SU-DHL-6 (cell line): ENCODE data around the gene ATP2A1.
A peak's percentile ranks its signal among the peaks of the same experiment; 100 is the strongest.

Experiments
- H2AFZ ChIP-seq: fragments of 200-600 bp; sonication (generic); 2 replicates; pipeline ENCODE4 v1.6.1; 2014; ENCODE audit warnings: low read depth, mild to moderate bottlenecking, moderate library complexity, mixed read lengths, antibody characterized with exemption, low read length; ENCODE audit not compliant: severe bottlenecking
- H3F3A ChIP-seq: fragments of 200-600 bp; shearing (Covaris generic); 2 replicates; pipeline ENCODE4 v1.6.0; 2016; ENCODE audit warnings: antibody characterized with exemption, mild to moderate bottlenecking; ENCODE audit not compliant: insufficient read depth
- H3K27ac ChIP-seq: fragments of 200-600 bp; sonication (generic); 2 replicates; pipeline ENCODE4 v1.5.1; 2016; ENCODE audit warnings: low read depth, mild to moderate bottlenecking, low read length, moderate library complexity, mixed read lengths
- H3K27me3 ChIP-seq: fragments of 200-600 bp; sonication (generic), shearing (Covaris generic); 2 replicates; pipeline ENCODE4 v1.6.0; 2014; ENCODE audit warnings: mild to moderate bottlenecking, low read length
- H3K36me3 ChIP-seq: fragments of 200-600 bp; sonication (generic); 2 replicates; pipeline ENCODE4 v1.6.1; 2014; ENCODE audit warnings: mild to moderate bottlenecking, low read length, mixed read lengths
- H3K4me2 ChIP-seq: fragments of 300-600, 200-600 bp; shearing (Covaris generic), sonication (generic); 2 replicates; pipeline ENCODE4 v1.6.0; 2014; ENCODE audit warnings: low read length, low read depth, mild to moderate bottlenecking; ENCODE audit not compliant: poor library complexity, severe bottlenecking
- H3K4me3 ChIP-seq: fragments of 200-600 bp; sonication (generic); 2 replicates; pipeline ENCODE4 v1.5.1; 2014; ENCODE audit warnings: antibody characterized with exemption, low read length, mild to moderate bottlenecking, mixed read lengths; ENCODE audit not compliant: insufficient read depth, poor library complexity, severe bottlenecking
- H3K79me2 ChIP-seq: fragments of 200-600 bp; sonication (generic); 2 replicates; pipeline ENCODE4 v1.6.1; 2014; ENCODE audit warnings: mild to moderate bottlenecking, low read length, moderate library complexity; ENCODE audit not compliant: insufficient read depth
- H3K9ac ChIP-seq: fragments of 200-600 bp; sonication (generic); 2 replicates; pipeline ENCODE4 v1.7.0; 2014; ENCODE audit warnings: mild to moderate bottlenecking, low read length
- H3K9me2 ChIP-seq: fragments of 200-600 bp; sonication (generic); replicated peaks from 2 replicates; pipeline ENCODE4 v1.6.1; 2014; ENCODE audit warnings: low read length; ENCODE audit not compliant: insufficient read depth
- H3K9me3 ChIP-seq: fragments of 200-600 bp; sonication (generic); 2 replicates; pipeline ENCODE4 v1.6.1; 2014; ENCODE audit warnings: low read length, mixed read lengths; ENCODE audit not compliant: insufficient read depth
- H4K20me1 ChIP-seq: fragments of 200-600 bp; sonication (generic); 2 replicates; pipeline ENCODE4 v1.6.1; 2014; ENCODE audit warnings: low read depth, mild to moderate bottlenecking, antibody characterized with exemption, low read length, moderate library complexity, mixed read lengths
- EZH2phosphoT487 ChIP-seq: fragments of 200-600 bp; sonication (generic), shearing (Covaris generic); conservative IDR thresholded peaks from 2 replicates; pipeline ENCODE4 v1.6.1; 2018; ENCODE audit warnings: mild to moderate bottlenecking, antibody characterized with exemption, low read length, moderate library complexity, mixed read lengths
- TF ChIP-seq, protein P1 (sequence below): fragments of 200-600 bp; sonication (generic); IDR thresholded peaks from one replicate; pipeline ENCODE4 v1.5.1; 2017; ENCODE audit warnings: antibody characterized with exemption, mild to moderate bottlenecking, low read length, moderate library complexity; ENCODE audit not compliant: insufficient read depth, poor library complexity, severe bottlenecking

The ATP2A1 gene

GRCh38 chr16:28843766-28844165 is 34.5 kb upstream of the ATP2A1 start:
- Histone ChIP-seq H3K4me3 (no peak overlapping the region), H3F3A (peaks cover 13% of the 10 kb centered on the region), H3K27ac (no peak overlapping the region), H3K9ac (no peak overlapping the region), H3K9me2 (no peaks in the 10 kb centered on the region), H3K36me3 (no peaks in the 10 kb centered on the region; the same call in 1 of the 2 replicates), H3K79me2 (peaks cover 30% of the 10 kb centered on the region), H2AFZ (no peak overlapping the region), H3K27me3 (no peaks in the 10 kb centered on the region), H3K4me2 (no peak overlapping the region), H3K9me3 (no peaks in the 10 kb centered on the region), H4K20me1 (peaks cover 5% of the 10 kb centered on the region; the same call in 1 of the 2 replicates)
- TF ChIP-seq EZH2phosphoT487: no peak
- TF ChIP-seq, protein P1, sequence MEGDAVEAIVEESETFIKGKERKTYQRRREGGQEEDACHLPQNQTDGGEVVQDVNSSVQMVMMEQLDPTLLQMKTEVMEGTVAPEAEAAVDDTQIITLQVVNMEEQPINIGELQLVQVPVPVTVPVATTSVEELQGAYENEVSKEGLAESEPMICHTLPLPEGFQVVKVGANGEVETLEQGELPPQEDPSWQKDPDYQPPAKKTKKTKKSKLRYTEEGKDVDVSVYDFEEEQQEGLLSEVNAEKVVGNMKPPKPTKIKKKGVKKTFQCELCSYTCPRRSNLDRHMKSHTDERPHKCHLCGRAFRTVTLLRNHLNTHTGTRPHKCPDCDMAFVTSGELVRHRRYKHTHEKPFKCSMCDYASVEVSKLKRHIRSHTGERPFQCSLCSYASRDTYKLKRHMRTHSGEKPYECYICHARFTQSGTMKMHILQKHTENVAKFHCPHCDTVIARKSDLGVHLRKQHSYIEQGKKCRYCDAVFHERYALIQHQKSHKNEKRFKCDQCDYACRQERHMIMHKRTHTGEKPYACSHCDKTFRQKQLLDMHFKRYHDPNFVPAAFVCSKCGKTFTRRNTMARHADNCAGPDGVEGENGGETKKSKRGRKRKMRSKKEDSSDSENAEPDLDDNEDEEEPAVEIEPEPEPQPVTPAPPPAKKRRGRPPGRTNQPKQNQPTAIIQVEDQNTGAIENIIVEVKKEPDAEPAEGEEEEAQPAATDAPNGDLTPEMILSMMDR: no peak

GRCh38 chr16:28844226-28844885 is 33.9 kb upstream of the ATP2A1 start:
- Histone ChIP-seq H3K9ac (0 out of 2 replicates have a peak overlapping the region, but pooled peaks have one; percentile 98), H4K20me1 (peaks cover 5% of the 10 kb centered on the region; the same call in 1 of the 2 replicates), H3K4me3 (no peak overlapping the region), H3K27me3 (no peaks in the 10 kb centered on the region), H3K27ac (no peak overlapping the region), H3K4me2 (peak overlapping the region; percentile 72), H3K36me3 (no peaks in the 10 kb centered on the region; the same call in 1 of the 2 replicates), H3K9me3 (no peaks in the 10 kb centered on the region), H3F3A (peaks cover 8% of the 10 kb centered on the region), H3K9me2 (no peaks in the 10 kb centered on the region), H3K79me2 (peaks cover 30% of the 10 kb centered on the region), H2AFZ (no peak overlapping the region)
- TF ChIP-seq, protein P1: no peak
- TF ChIP-seq EZH2phosphoT487: no peak

GRCh38 chr16:28845293-28845692 is 33.0 kb upstream of the ATP2A1 start:
- Histone ChIP-seq H4K20me1 (peaks cover 5% of the 10 kb centered on the region; the same call in 1 of the 2 replicates), H3K36me3 (no peaks in the 10 kb centered on the region; the same call in 1 of the 2 replicates), H3F3A (no peaks in the 10 kb centered on the region), H3K27me3 (no peaks in the 10 kb centered on the region), H3K9me2 (no peaks in the 10 kb centered on the region), H3K9ac (peak overlapping the region; percentile 98), H3K9me3 (no peaks in the 10 kb centered on the region), H3K4me2 (peak overlapping the region; percentile 72), H3K4me3 (peak overlapping the region; percentile 70), H3K27ac (peak overlapping the region; percentile 35; the same call in 1 of the 2 replicates), H2AFZ (no peak overlapping the region), H3K79me2 (peaks cover 30% of the 10 kb centered on the region)
- TF ChIP-seq EZH2phosphoT487: no peak

DNA sequence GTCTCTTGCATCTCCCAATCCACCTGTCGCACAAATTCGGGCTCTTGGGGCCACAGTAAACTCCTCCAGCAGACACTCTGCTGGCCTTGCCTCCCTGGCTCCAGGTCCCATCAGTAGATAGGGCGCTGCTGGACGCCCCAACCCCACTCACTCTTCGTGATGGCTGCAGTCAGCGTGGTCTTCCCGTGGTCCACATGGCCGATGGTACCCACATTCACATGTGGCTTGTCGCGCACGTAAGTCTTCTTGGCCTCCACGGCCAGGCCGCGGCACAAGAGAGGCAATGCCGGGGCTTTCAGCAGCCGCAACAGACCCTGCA is 32.6 kb upstream of the ATP2A1 start:
- H2AFZ ChIP-seq: no peak overlapping the region
- H3K27me3 ChIP-seq: no peaks in the 10 kb centered on the region
- peak overlapping the region; percentile 98 for H3K9ac ChIP-seq
- H3K4me3 ChIP-seq: peak overlapping the region; percentile 70
- H4K20me1 ChIP-seq: peaks cover 5% of the 10 kb centered on the region; the same call in 1 of the 2 replicates
- H3K9me2 ChIP-seq: no peaks in the 10 kb centered on the region
- TF ChIP-seq EZH2phosphoT487: no peak
- TF ChIP-seq, protein P1: no peak
- no peaks in the 10 kb centered on the region; the same call in 1 of the 2 replicates for H3K36me3 ChIP-seq
- H3F3A ChIP-seq: no peaks in the 10 kb centered on the region
- peak overlapping the region; percentile 72 for H3K4me2 ChIP-seq
- H3K9me3 ChIP-seq: no peaks in the 10 kb centered on the region
- peak overlapping the region; percentile 35 for H3K27ac ChIP-seq
- peaks cover 30% of the 10 kb centered on the region for H3K79me2 ChIP-seq
